Hepatocyte (in vitro differentiated cells): ENCODE measurements around the gene OSBPL7.

Experiments used
- CTCF ChIP-seq: fragments of 200-600 bp; sonication (generic); IDR thresholded peaks from 2 replicates; pipeline ENCODE4 v1.5.1; 2016; ENCODE audit warnings: antibody characterized with exemption, mild to moderate bottlenecking; ENCODE audit not compliant: poor library complexity
- EZH2 ChIP-seq: fragments of 200-600 bp; sonication (generic); IDR thresholded peaks from 2 replicates; pipeline ENCODE4 v1.6.1; 2016; ENCODE audit warnings: antibody characterized with exemption, mild to moderate bottlenecking, borderline replicate concordance
- EZH2phosphoT487 ChIP-seq: fragments of 200-600 bp; sonication (generic); IDR thresholded peaks from one replicate; pipeline ENCODE4 v1.6.1; 2018; ENCODE audit warnings: antibody characterized with exemption, mild to moderate bottlenecking, low read depth, moderate library complexity; ENCODE audit not compliant: unreplicated experiment, severe bottlenecking

- TF ChIP-seq CTCF (no peak), EZH2 (no peak), EZH2phosphoT487 (no peak)
Measured at GRCh38 chr17:47818002-47818695, 3.4 kb downstream of the OSBPL7 start.
